HEK293T (cell line): ENCODE data around the gene RYK.
"Not testable (repeated sequence)": the region's sequence is repeated elsewhere in the genome, so short reads cannot be mapped to it uniquely, and the experiment has no call there.

ENCODE experiments used
- CTCF ChIA-PET: fragments of 350-600 bp; formaldehyde crosslinking; extraction: SDS; loops from one replicate; lab custom pipeline; 2021; ENCODE audit warnings: antibody characterized with exemption, inconsistent platforms; lab: Yijun Ruan, JAX
- POLR2A ChIA-PET: fragments of 350-600 bp; formaldehyde crosslinking; extraction: SDS; loops from one replicate; lab custom pipeline; 2020; ENCODE audit warnings: antibody characterized with exemption, inconsistent platforms; lab: Yijun Ruan, JAX
- DNase-seq: peaks from one replicate; pipeline ENCODE4 v3.0.0; 2012; ENCODE audit warnings: mixed read lengths; ENCODE audit errors: extremely low spot score
- ARNT ChIP-seq: fragments of 450-650 bp; IDR thresholded peaks from 2 replicates; pipeline ENCODE4 v1.6.1; 2017; ENCODE audit warnings: mild to moderate bottlenecking
- BHLHE40 ChIP-seq: fragments of 450-650 bp; IDR thresholded peaks from 2 replicates; pipeline ENCODE4 v1.6.1; 2016; ENCODE audit warnings: mild to moderate bottlenecking, moderate library complexity, borderline replicate concordance
- CTBP1 ChIP-seq: fragments of 450-650 bp; IDR thresholded peaks from 2 replicates; pipeline ENCODE4 v1.6.1; 2016; ENCODE audit warnings: borderline replicate concordance
- ELF4 ChIP-seq: fragments of 450-650 bp; IDR thresholded peaks from 2 replicates; pipeline ENCODE4 v1.6.1; 2017; ENCODE audit warnings: antibody characterized with exemption
- FOXA1 ChIP-seq: fragments of 450-650 bp; IDR thresholded peaks from 2 replicates; pipeline ENCODE4 v1.6.1; 2016; ENCODE audit warnings: mild to moderate bottlenecking
- FOXK2 ChIP-seq: fragments of 450-650 bp; IDR thresholded peaks from 2 replicates; pipeline ENCODE4 v1.6.1; 2016; ENCODE audit warnings: mild to moderate bottlenecking
- FOXM1 ChIP-seq: fragments of 450-650 bp; IDR thresholded peaks from 2 replicates; pipeline ENCODE4 v1.6.1; 2017; ENCODE audit warnings: mild to moderate bottlenecking, borderline replicate concordance
- HDGF ChIP-seq: fragments of 450-650 bp; IDR thresholded peaks from 2 replicates; pipeline ENCODE4 v1.6.1; 2017; ENCODE audit warnings: antibody characterized with exemption, borderline replicate concordance
- L3MBTL2 ChIP-seq: fragments of 450-650 bp; conservative IDR thresholded peaks from 2 replicates; pipeline ENCODE4 v1.6.1; 2016; ENCODE audit warnings: mild to moderate bottlenecking
- LEF1 ChIP-seq: fragments of 450-650 bp; IDR thresholded peaks from 2 replicates; pipeline ENCODE4 v1.6.1; 2017; ENCODE audit warnings: mild to moderate bottlenecking, borderline replicate concordance
- NFRKB ChIP-seq: fragments of 450-650 bp; IDR thresholded peaks from 2 replicates; pipeline ENCODE4 v1.6.1; 2016; ENCODE audit warnings: mild to moderate bottlenecking, moderate library complexity
- SP1 ChIP-seq: fragments of 450-650 bp; IDR thresholded peaks from 2 replicates; pipeline ENCODE4 v1.6.1; 2017
- SUZ12 ChIP-seq: fragments of 450-650 bp; IDR thresholded peaks from 2 replicates; pipeline ENCODE4 v1.6.1; 2016; ENCODE audit warnings: mild to moderate bottlenecking
- TARDBP ChIP-seq: fragments of 450-650 bp; IDR thresholded peaks from 2 replicates; pipeline ENCODE4 v1.6.1; 2016
- ZNF384 ChIP-seq: fragments of 450-650 bp; IDR thresholded peaks from 2 replicates; pipeline ENCODE4 v1.6.1; 2016
- TF ChIP-seq, protein P1 (sequence below): fragments of 450-650 bp; IDR thresholded peaks from 2 replicates; pipeline ENCODE4 v1.6.1; 2016

The RYK gene

DNA sequence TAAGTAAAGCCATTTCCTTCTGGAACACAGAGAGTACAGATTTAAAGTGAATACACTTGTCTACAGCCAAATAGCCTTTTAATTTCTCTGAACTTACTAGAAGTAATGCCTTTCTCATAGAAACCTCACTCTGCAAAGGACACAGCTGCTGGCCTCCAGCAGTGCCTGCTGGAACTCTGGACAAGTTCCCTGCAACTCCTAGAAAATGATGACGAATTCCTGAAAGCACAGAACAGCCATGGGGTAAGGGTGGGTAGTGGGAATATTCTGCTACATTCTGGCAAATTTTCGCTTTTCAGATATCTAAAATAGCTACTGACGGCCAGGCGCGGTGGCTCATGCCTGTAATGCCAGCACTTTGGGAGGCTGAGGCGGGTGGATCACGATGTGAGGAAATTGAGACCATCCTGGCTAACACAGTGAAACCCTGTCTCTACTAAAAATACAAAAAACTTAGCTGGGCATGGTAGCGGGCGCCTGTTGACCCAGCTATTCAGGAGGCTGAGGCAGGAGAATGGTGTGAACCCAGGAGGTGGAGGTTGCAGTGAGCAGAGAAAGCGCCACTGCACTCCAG lies 34.4 kb downstream of the RYK start:
- CTCF ChIA-PET: no interaction called here
- TF ChIP-seq LEF1 (no peak), HDGF (no peak), ARNT (no peak), ZNF384 (no peak), SUZ12 (no peak), FOXA1 (no peak), CTBP1 (no peak), TARDBP (no peak), SP1 (no peak), ELF4 (no peak), L3MBTL2 (no peak), BHLHE40 (no peak), FOXM1 (no peak), FOXK2 (no peak), NFRKB (no peak)
- TF ChIP-seq, protein P1, sequence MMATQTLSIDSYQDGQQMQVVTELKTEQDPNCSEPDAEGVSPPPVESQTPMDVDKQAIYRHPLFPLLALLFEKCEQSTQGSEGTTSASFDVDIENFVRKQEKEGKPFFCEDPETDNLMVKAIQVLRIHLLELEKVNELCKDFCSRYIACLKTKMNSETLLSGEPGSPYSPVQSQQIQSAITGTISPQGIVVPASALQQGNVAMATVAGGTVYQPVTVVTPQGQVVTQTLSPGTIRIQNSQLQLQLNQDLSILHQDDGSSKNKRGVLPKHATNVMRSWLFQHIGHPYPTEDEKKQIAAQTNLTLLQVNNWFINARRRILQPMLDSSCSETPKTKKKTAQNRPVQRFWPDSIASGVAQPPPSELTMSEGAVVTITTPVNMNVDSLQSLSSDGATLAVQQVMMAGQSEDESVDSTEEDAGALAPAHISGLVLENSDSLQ: no peak
- DNase-seq: no peak
- POLR2A ChIA-PET: no interaction called here

DNA sequence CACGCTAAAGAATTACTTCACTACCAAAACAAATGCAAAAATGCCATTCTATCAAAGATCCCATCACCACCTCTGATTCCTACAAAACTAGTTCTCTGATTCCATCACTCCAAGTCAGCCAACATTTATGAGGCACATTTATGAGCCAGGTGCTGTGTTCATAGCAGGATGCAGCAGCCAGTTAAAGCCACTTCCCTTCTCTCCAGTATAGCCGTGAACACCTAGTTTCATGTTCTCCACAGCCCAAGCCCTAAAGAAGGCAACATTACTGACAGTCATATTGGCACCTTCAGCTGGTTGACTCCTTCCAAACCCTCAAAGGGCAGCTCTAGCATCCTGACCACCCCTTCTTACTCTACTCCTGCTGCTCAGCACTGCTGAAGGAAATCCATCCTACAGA lies 36.4 kb downstream of the RYK start:
- no peak for DNase-seq
- POLR2A ChIA-PET: no interaction called here
- CTCF ChIA-PET: interaction anchor here (0.6 to 1.2 kb wide), 3 partner anchors 9 to 426 kb away, joined by 3 to 4 read pairs (median 3); no protein-coding TSS in a partner anchor
- no peak for TF ChIP-seq BHLHE40
- no peak for TF ChIP-seq LEF1
- TF ChIP-seq TARDBP: no peak
- TF ChIP-seq FOXM1: no peak
- no peak for TF ChIP-seq SP1
- no peak for TF ChIP-seq ELF4
- TF ChIP-seq FOXK2: no peak
- TF ChIP-seq HDGF: no peak
- no peak for TF ChIP-seq L3MBTL2
- no peak for TF ChIP-seq ZNF384
- TF ChIP-seq, protein P1: no peak
- TF ChIP-seq ARNT: no peak
- TF ChIP-seq NFRKB: no peak

DNA sequence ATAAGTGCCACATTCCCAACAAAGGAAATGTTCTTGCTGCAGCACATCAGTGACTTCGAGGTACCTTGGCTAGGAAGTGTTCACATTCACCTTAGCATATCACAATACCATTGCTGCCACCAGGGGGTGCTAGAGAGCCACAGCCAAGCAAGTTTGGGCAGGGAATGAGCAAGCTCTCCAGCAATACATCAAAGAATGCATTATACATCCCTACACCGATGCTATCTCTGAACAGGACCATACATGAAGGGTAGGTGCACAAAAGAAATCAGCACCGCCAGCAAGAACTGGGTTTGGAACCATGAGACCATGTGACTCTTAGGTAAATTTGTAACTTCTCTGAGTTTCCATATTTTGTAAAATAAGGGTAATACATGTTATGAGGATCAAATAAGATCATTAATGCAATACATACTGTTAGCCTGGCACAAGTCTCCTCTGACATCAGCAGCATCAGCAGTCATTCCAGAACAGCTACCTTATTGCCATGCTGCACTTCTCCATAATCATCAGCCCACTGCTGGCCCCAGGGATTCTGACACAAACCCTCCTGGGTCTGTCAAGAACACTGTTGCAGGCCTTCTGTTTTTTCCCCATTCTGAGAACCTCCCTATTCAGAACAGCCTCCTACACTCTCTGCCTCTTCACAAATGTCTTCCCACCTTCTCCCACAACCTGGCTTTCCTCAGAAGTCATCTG lies 37.5 kb downstream of the RYK start:
- peak; percentile 80 for DNase-seq
- POLR2A ChIA-PET: interaction anchor here (1.0 to 1.5 kb wide), 2 partner anchors 86 to 273 kb away, joined by 3 read pairs; partner anchors contain the start of genes ANAPC13 and CEP63
- no peak for TF ChIP-seq ZNF384
- TF ChIP-seq LEF1: no peak
- CTCF ChIA-PET: interaction anchor here (0.6 to 2.5 kb wide), 14 partner anchors 9 to 260 kb away, joined by 3 to 17 read pairs (median 3); no protein-coding TSS in a partner anchor

DNA sequence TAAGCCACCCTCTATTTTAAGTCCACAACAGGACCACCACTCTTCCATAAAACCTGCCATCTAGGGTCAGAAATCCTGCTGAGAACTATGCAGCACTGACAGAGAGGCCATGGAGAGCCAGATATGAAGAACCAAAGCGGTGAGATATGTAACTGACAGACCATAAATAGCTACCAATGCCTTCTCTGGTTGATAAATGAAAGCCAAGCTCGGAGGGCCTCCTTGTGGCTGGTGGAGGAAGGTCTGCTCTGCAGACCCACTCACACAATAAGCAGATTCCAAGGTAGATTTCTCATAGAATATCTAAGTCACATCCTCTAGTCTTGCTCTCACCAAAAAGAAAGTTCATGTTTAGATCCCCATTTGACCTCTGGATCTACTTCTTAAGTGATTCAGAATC lies 38.9 kb downstream of the RYK start:
- POLR2A ChIA-PET: interaction anchor here (1.5 kb wide), 1 partner anchor 274 kb away, joined by 3 read pairs; the partner anchor contains the start of genes ANAPC13 and CEP63
- TF ChIP-seq, protein P1: peak; percentile 64
- no peak for TF ChIP-seq BHLHE40
- peak; percentile 54 for DNase-seq
- CTCF ChIA-PET: interaction anchor here (0.6 to 2.5 kb wide), 14 partner anchors 10 to 394 kb away, joined by 3 to 17 read pairs (median 4); no protein-coding TSS in a partner anchor

DNA sequence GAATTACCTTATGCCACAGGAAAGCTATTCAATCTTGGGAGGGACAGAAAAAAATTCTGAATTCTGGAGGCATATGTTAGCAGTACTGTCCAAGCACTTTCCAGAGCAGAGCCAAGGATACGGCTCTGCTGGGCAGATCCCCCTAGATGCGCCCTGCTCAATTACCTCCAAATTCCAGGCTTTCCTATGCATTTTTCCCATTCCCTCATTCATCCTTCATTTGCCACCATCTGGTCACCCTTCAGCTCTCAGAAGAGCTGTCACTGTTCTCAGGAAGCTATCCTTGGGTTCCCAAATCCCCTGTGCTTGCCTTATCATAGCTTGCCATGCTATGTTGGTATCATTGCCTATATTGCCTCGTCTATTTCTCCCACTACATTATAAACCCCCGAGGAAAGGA lies 45.2 kb downstream of the RYK start:
- ChIA-PET CTCF (interaction anchor here (0.6 to 0.9 kb wide), 2 partner anchors 33 to 288 kb away, joined by 3 to 8 read pairs; no protein-coding TSS in a partner anchor), POLR2A (no interaction called here)
- no peak for DNase-seq
- TF ChIP-seq ARNT (no peak), NFRKB (no peak), FOXM1 (no peak), ZNF384 (no peak), SP1 (no peak), BHLHE40 (no peak), LEF1 (no peak)

DNA sequence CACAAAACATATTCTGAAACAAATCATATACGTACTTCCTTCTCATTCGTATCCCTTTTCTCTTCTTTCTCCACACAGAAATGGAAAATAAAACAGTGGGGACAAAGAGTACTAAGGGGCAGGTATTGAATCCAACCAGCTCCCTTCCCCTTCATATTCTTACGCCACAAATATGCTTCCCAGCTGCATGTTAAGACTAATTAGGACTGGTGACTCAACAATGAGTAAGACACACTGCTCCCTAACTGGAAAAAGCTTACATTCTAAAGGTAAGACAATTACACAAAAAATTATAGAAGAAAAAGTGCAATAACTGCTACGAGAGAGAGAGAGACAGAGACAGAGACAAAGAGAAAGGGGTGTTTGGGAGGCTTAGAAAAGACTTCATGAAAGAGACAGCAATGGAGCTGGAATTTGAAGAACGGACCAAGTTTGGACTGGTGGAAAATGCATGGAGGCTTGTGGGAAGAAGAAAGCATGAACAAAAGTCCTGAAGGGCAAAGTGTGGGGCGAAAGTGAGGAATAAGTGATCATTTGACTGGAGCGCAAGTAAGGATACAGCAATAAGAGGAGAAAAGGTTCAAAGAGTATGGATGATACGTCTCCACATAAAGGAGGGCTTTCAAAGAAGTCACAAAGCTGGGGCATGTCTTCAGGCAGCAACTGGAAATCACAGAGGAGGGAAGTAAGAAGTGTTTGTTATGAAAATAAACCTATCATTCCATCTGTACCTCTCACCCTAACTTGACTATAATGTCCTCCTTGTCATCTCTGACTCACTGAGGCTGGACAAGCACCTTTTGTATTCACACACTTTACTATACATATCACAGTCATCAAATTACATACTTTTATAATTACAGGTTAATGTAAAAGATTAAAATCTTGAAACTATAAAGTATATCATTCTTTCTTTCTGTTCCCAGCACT lies 49.2 kb downstream of the RYK start:
- ChIA-PET POLR2A (no interaction called here), CTCF (interaction anchor here (4.8 kb wide), 1 partner anchor 11 kb away, joined by 17 read pairs; no protein-coding TSS in a partner anchor)
- no peak for TF ChIP-seq NFRKB
- TF ChIP-seq SUZ12: no peak
- TF ChIP-seq ARNT: no peak
- TF ChIP-seq FOXA1: no peak
- no peak for TF ChIP-seq FOXK2
- TF ChIP-seq CTBP1: no peak
- TF ChIP-seq L3MBTL2: no peak
- no peak for DNase-seq

DNA sequence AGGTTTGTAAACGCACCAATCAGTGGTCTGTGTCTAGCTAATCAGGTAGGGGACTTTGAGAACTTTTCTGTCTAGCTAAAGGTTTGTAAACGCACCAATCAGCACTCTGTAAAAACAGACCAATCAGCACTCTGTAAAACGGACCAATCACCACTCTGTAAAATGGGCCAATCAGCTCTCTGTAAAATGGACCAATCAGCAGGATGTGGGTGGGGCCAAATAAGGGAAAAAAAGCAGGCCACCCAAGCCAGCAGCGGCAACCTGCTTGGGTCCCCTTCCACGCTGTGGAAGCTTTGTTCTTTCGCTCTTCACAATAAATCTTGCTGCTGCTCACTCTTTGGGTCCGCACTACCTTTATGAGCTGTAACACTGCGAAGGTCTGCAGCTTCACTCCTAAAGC lies 50.8 kb downstream of the RYK start:
- DNase-seq, POLR2A ChIA-PET: not testable (repeated sequence)
- CTCF ChIA-PET: interaction anchor here (0.6 to 4.8 kb wide), 2 partner anchors 12 to 19 kb away, joined by 3 to 17 read pairs; no protein-coding TSS in a partner anchor
